22Rv1 (cell line): Measurements from ENCODE around the gene XAB2.

Source experiments
- ZFX ChIP-seq: fragments of 450-650 bp; IDR thresholded peaks from 2 replicates; pipeline ENCODE4 v1.6.1; 2017; ENCODE audit warnings: antibody characterized with exemption, borderline replicate concordance
- TF ChIP-seq, protein P1 (sequence below): fragments of 450-650 bp; IDR thresholded peaks from 2 replicates; pipeline ENCODE4 v1.5.1; 2017; ENCODE audit warnings: mild to moderate bottlenecking

DNA sequence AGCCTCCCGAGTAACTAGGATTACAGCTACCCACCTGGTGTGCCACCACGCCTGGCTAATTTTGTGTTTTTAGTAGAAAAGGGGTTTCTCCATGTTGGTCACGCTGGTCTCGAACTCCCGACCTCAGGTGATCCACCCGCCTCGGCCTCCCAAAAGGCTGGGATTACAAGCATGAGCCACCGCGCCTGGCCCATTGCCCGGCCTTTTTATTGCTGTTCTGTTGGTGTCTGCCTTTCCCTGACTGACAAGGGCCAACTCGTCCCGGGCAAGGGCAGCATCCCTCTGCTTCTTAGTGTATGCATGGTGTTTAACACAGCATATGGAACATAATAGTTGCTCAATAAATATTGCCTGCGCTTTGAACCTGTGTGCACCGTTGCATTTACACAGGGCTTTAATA is 33.3 kb upstream of the XAB2 start:
- TF ChIP-seq, protein P1, sequence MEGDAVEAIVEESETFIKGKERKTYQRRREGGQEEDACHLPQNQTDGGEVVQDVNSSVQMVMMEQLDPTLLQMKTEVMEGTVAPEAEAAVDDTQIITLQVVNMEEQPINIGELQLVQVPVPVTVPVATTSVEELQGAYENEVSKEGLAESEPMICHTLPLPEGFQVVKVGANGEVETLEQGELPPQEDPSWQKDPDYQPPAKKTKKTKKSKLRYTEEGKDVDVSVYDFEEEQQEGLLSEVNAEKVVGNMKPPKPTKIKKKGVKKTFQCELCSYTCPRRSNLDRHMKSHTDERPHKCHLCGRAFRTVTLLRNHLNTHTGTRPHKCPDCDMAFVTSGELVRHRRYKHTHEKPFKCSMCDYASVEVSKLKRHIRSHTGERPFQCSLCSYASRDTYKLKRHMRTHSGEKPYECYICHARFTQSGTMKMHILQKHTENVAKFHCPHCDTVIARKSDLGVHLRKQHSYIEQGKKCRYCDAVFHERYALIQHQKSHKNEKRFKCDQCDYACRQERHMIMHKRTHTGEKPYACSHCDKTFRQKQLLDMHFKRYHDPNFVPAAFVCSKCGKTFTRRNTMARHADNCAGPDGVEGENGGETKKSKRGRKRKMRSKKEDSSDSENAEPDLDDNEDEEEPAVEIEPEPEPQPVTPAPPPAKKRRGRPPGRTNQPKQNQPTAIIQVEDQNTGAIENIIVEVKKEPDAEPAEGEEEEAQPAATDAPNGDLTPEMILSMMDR = no peak
- TF ChIP-seq ZFX = no peak
